ENCODE data around the gene C16orf90.
A peak's percentile ranks its signal among the peaks of the same experiment; 100 is the strongest.
"Not testable (repeated sequence)": the region's sequence is repeated elsewhere in the genome, so short reads cannot be mapped to it uniquely, and the experiment has no call there.

The C16orf90 gene

DNA sequence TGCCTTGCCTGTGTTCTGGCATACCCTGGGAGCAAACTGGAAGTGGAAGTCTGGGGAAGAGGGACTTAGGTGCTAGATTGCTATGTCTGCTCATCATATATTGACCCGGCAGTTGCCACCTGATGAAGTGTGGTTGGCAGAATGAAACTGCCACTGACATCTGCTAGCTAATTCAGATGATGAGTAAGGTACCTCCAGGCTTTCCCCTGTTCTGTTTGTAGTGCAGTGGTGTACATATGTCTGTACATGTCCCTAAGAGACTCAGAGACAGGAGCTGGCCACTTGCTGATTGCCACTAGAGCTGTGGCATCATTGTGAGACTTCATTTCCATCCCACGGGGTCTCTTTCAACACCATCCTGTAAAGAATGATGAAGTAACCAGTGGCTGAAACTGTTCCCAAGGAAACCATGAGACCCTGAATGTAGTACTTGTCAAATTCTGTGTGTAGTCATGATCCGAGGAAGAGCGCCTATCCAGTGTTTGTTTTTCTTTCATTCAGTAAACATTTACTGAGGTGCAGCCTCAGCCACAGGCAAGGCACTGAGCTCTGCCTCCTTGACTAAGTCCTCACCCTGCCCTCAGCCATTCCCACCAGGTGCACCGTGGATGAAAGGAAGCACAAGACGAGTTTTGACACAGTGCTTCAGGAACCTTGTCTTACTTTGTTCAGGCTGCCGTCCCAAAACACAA lies 18.7 kb upstream of the C16orf90 start:
- no peak for DNase-seq (ENCODE audit: low read depth in 2 of 2, low spot score in 1 of 2)

- DNase-seq (ENCODE audit: low read depth in 2 of 2, low spot score in 1 of 2): no peak
These were observed 16.2 kb upstream of the C16orf90 start for GRCh38 chr16:3511286-3512180.

DNA sequence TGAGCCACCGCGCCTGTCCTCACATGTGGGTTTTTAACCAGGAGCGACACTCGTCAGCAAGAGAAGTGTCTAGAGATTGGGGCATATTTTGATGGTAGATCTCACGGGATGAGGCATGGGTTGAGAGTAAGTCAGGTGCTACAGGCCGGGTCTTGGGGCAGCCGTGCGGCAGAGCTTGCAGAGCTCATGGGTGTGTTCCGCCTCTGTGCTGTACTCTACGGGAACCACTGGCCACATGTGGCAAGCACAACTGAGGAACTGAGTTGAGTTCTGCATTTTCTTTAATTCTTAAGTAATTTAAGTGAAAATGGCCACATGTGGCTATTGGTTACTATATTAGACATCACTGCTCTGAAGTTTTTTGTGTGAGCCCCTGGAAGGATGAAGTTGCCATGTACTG lies 15.1 kb upstream of the C16orf90 start:
- no peak for DNase-seq (ENCODE audit: low read depth in 2 of 2, low spot score in 1 of 2)

DNA sequence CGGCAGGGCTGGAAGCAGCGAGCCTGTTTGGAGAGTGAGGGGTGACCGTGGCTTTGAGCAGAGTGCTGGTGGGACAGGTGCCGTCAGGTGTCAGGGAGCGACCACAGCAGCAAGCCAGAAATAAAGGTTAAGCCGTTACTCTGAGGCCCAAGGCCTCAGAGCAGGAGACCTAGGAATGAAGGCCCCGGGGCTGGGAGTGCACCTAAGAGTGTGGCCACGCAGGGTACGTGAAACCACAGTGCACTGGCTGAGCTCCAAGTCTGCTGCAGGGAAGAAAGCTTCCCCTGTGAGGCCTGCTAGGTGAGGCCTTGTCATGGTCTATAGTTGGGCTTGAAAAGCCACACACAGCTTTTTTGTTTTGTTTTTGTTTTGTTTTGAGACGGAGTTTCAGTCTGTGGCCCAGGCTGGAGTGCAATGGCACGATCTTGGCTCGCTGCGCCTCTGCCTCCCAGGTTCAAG lies 14.2 kb upstream of the C16orf90 start:
- DNase-seq (ENCODE audit: low read depth in 2 of 2, low spot score in 1 of 2): peak; percentile 32 to 50

GRCh38 chr16:3508736-3509135 lies 13.4 kb upstream of the C16orf90 start:
- DNase-seq (ENCODE audit: low read depth in 2 of 2, low spot score in 1 of 2): no peak

DNA sequence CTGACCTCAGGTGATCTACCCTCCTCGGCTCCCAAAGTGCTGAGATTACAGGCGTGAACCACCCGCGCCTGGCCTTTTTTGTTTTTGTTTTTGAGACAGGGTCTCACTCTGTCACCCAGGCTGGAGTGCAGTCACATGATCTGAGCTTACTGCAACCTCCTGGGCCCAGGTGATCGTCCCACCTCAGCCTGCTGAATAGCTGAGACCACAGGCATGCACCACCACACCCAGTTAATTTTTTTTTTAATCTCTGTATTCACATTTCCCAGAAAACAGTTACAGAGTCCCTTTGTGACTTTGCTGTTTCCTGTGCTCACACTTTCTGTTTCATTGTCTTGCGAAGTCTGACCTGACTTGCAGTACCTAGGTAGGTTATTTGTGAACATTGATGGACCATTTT lies 8.2 kb upstream of the C16orf90 start:
- no peak for DNase-seq (ENCODE audit: low read depth in 2 of 2, low spot score in 1 of 2)

DNA sequence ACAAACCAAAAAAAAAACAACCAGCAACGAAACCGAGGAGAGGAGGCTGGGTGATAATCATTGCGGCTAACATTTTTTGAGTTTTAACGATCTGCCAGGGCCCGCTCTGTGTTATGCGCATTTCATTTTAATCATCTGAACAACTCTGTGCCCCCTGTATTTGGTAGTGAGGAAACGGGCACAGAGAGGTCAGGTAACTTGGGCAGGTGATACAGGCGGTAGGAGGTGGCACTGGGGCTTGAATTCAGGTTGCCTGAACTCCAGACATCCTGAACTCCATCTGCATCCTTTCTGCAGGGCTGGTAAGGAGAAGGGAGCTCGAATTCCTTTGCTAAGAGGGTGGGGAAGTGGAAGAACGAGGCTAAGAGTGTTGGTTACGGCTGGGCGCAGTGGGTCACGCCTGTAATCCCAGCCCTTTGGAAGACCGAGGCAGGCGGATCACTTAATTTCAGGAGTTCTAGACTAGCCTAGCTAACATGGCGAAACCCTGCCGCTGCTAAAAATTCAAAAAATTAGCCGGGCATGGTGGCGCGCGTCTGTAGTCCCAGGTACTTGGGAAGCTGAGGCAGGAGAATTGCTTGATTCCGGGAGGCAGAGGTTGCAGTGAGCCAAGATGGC lies 6.6 kb upstream of the C16orf90 start:
- no peak for DNase-seq (ENCODE audit: low read depth in 2 of 2, low spot score in 1 of 2)

DNA sequence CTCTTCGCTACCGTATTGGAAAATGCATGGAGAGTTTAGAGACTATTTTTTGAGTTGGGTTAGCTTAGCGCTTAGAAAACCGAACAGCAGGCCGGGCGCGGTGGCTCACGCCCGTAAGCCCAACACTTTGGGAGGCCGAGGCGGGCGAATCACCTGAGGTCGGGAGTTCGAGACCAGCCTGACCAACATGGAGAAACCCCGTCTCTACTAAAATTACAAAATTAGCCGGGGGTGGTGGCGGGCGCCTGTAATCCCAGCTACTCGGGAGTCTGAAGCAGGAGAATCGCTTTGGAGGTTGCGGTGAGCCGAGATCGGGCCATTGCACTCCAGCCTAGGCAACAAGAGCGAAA lies 6.1 kb upstream of the C16orf90 start:
- DNase-seq (ENCODE audit: low read depth in 2 of 2, low spot score in 1 of 2): not testable (repeated sequence)

DNA sequence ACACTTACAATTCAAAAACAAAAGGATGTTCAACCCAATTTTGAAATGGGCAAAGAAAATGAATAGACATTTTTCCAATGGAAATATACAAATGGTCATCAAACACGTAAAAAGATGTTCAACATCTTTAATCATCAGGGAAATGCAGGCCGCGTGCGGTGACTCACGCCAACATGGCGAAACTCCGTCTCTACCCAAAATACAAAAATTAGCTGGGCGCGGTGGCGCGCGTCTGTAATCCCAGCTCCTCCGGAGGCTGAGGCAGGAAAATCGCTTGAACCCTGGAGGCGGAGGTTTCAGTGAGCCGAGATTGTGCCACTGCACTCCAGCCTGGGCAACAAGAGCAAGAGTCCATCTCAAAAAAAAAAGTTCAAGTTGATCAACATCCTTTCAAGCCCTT lies 3.7 kb upstream of the C16orf90 start:
- no peak for DNase-seq (ENCODE audit: low read depth in 2 of 2, low spot score in 1 of 2)

GRCh38 chr16:3497771-3498170 lies 2.5 kb upstream of the C16orf90 start:
- no peak for DNase-seq (ENCODE audit: low read depth in 2 of 2, low spot score in 1 of 2)

GRCh38 chr16:3496386-3496785 lies 1.1 kb upstream of the C16orf90 start:
- DNase-seq (ENCODE audit: low read depth in 2 of 2, low spot score in 1 of 2): no peak

DNA sequence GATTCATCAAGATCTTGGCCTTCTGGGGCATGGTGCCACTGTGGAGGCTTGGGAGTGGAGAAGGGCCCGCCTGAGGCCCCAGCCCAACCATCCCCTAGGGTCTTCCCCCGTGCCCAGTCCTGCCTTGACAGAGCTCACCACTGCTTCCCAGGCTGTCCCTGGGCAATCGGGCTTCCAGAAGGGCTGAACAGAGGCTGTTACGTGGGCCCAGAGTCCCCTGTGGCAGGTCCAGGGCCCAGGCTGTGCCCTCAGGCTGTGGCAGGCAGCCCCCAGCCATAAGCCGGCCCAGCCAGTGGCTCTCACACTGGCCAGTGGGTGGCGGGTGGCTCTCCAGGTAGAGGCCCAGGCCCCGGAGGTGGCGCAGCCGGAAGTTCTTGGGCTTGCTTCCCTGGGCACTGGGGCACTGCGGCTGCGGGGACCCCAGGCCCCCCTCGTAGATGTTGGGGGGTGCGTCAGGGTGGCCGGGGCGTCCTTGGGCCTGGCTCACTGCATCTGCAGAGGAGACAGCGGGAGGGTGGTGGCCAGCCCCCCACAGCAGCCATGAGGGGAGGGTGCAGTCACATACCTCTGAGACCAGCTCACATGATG lies 809 bp downstream of the C16orf90 start:
- no peak for DNase-seq (ENCODE audit: low read depth in 2 of 2, low spot score in 1 of 2)

DNA sequence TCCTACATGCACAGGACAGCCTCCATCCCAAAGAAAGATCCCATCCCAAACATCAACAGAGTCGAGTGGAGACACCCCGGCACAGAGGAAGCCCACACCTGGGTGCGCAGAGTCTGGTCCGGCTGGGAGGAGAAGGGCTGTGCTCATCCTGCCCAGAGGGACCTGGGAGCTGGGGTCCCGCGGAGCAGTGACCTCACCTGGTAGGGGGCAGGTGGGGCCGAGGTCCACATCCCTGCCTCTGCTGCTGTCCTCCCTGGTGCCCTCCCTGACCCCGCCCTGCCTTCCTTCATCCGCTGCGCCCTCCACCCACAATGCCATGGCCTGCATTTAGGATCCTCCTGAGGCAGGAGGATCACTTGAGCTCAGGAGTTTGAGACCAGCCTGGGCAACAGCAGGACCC lies 2.9 kb downstream of the C16orf90 start:
- no peak for DNase-seq (ENCODE audit: low read depth in 2 of 2, low spot score in 1 of 2)

DNA sequence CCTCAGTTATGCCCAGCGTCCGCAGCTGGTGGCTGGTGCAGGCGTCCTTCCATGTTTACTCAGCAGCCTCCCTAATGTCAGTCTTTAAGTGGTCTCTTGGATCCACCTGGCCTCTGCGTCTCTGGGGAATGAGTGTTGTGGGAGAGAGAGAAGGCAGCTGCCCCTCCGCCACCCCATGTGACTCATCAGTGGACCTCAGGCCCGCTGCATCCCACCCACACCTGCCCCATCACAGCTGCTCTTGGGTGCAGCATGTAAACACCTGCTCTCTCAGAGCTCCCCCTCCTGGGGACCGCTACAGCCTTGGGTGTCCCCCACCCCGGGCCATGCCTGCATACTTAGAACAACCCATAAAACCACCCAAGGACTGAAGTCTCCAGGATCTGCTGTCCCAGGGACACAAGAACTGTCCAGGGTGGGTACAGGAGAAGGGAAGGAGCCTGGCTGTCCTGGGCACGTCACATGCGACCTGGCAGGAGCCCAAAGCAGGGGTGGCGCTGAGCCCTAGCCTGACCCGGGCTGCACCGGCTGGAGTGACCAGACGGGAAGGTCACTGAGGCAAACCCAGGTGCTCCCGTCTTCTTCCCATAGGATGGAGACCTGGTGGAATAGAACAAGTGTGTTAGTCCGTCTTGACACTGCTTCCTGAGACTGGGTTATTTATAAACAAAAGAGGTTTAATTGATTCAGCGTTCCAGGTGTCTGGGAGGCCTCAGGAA lies 4.2 kb downstream of the C16orf90 start:
- no peak for DNase-seq (ENCODE audit: low read depth in 2 of 2, low spot score in 1 of 2)

DNA sequence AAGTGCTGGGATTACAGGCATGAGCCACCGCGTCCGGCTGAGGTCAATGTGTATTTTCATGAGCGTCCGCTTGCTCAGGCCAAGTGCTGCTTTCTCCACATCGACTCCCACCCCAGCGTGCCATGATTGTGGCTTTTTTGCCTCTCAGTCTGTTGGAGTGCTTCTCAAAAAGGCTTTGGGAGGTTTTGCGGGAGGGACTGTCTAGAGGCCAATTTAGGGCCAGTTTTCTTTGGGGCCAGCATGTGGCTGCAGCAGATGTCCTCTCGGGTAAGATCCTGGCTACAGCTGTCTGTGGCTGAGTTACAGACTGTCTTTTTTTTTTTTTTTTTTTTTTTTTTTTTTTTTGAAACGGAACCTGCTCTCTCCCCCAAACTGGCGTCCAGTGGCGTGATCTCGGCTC lies 6.5 kb downstream of the C16orf90 start:
- no peak for DNase-seq (ENCODE audit: low read depth in 2 of 2, low spot score in 1 of 2)

DNA sequence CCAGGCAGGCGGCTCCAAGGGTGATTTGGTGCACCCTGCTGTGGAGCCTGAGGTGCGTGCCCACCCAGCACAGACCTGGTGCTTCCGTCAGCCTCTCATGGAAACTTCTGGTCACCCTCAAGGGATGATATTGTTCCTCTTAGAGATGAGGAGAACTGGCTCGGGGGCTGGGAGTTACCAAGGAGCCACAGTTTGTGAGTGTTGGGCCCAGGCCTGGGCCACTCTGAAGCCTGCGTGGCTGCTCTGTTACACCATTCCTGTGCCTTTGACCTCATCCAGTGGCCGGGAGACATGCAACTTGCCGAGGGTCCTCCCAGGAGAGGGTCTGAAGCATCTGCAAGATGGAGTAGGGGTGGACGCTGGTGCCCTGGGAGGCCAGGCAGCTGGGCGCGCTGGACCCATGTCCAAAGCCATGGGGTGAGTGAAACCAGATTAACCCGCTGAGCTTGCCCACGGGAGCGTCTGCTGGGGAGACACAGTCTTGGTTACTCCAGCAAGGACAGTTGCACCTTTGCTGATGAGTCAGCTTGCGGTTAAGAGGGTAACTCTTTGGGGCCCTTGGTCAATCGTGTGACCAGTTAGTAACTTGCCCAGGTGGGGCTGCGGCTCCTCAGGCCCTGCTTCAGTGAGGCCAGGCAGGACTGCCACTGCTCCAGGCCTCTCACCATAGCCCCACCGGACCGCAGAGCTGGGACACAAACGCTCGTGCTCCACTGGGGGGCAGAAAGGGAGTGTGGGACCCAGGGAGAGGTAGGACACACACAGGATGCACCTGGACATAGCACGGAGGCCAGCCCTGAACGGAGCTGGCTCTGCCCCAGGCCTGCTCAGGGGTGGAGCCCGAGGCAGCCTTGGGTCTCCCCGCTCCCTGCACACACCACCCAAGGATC lies 7.5 kb downstream of the C16orf90 start:
- no peak for DNase-seq (ENCODE audit: low read depth in 2 of 2, low spot score in 1 of 2)

DNA sequence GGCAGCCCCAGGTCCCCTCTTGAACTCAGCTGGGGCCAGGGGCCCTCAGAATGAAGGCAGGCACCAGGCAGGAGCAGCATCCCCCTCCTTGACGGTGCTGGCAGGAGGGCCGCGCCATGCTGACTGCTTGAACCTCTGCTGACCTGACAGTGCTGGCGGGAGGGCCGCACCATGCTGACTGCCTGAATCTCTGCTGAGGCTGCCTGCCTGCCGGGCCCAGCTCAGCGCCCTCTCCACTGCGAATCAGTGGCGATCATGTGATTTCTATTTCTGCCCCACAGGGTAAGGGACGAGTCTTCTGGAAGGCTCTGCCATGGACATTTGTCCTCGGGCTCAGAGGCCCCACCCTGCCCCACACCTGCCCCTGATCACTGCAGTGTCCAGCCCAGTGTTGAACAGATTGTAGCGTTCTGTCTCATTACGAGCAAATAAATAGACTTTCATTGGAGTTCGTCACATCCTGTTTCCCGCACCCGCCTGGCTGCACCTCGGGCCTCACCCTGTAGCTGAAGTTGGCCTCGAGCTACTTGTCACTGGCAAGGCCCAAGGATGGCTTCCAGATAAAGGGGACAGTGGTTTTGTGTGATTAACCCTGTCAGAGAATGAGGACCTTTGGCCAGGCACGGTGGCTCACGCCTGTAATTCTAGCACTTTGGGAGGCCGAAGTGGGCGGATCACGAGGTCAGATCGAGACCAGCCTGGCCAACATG lies 8.6 kb downstream of the C16orf90 start:
- no peak for DNase-seq (ENCODE audit: low read depth in 2 of 2, low spot score in 1 of 2)

DNA sequence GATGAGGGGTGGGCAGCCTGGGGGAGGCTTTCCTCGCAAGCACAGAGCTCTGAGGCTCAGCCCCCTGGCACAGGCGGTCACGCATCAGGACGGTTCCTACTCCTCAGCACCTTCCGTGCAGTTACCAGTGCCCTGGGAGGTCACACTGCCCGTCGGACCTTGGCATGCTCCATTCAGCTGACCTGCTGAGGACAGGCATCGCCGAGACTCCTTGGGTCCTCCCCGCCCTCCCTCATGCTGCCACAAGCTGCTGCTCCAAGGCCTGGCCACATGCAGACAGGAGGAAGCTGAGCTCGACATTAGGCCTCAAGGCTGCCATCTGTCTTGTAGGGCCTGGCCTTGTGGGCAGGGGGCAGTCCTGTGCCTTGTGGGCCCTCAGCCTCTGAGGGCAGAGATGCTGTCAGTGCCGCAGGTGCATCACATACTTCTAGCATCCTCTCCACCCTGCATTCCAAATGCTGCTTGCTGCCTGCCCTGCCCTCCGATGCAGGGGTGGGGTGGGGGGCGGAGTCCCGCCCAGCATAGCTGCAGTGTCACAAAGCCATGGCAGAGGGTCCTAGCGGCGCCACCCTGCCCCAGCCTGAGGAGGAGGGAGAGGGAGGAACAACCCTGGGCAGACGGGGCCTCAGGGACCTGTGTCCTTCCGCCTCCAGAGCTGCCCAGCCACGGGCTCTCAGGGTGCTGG lies 9.3 kb downstream of the C16orf90 start:
- no peak for DNase-seq (ENCODE audit: low read depth in 2 of 2, low spot score in 1 of 2)
